H9 (cell line): ENCODE data around the gene PRR36. TPM values are rescaled to one million over a fixed set of nuclear protein-coding genes. Genes with fewer than 3 reads are reported as not detected.

ENCODE experiments used
- DNase-seq: peaks from one replicate; pipeline ENCODE4 v3.0.0-alpha.2; 2017
- H2AFZ ChIP-seq: one replicate; pipeline ENCODE4 v1.6.1; 2013; ENCODE audit warnings: mild to moderate bottlenecking, low read length, control low read depth, moderate library complexity
- H2AK5ac ChIP-seq: 2 replicates; pipeline ENCODE4 v1.6.1; 2013; ENCODE audit warnings: low read length, control low read depth, mixed read lengths; ENCODE audit not compliant: insufficient read length
- H2BK120ac ChIP-seq: one replicate; pipeline ENCODE4 v1.6.1; 2013; ENCODE audit warnings: low read depth, mild to moderate bottlenecking, low read length, control low read depth, inconsistent platforms; ENCODE audit not compliant: poor library complexity, severe bottlenecking
- H2BK12ac ChIP-seq: 2 replicates; pipeline ENCODE4 v1.6.1; 2013; ENCODE audit warnings: low read length, control low read depth, mixed read lengths, low read depth; ENCODE audit not compliant: insufficient read length
- H2BK15ac ChIP-seq: 2 replicates; pipeline ENCODE4 v1.6.1; 2013; ENCODE audit warnings: low read depth, low read length, control low read depth
- H2BK20ac ChIP-seq: one replicate; pipeline ENCODE4 v1.6.1; 2013; ENCODE audit warnings: low read depth, mild to moderate bottlenecking, low read length, control low read depth, inconsistent platforms; ENCODE audit not compliant: poor library complexity, severe bottlenecking
- H2BK5ac ChIP-seq: 2 replicates; pipeline ENCODE4 v1.6.1; 2013; ENCODE audit warnings: low read length, control low read depth, mixed read lengths; ENCODE audit not compliant: insufficient read length
- H3K14ac ChIP-seq: 2 replicates; pipeline ENCODE4 v1.6.1; 2013; ENCODE audit warnings: low read length, control low read depth; ENCODE audit not compliant: insufficient read depth
- H3K18ac ChIP-seq: 2 replicates; pipeline ENCODE4 v1.6.1; 2013; ENCODE audit warnings: low read depth, mild to moderate bottlenecking, mixed read lengths, low read length, control low read depth; ENCODE audit not compliant: insufficient read length
- H3K23ac ChIP-seq: 2 replicates; pipeline ENCODE4 v1.6.1; 2013; ENCODE audit warnings: low read length, control low read depth, mixed read lengths, low read depth; ENCODE audit not compliant: insufficient read length
- H3K23me2 ChIP-seq: 2 replicates; pipeline ENCODE4 v1.6.1; 2013; ENCODE audit warnings: low read depth, mild to moderate bottlenecking, mixed read lengths, low read length, control low read depth; ENCODE audit not compliant: insufficient read length, poor library complexity, severe bottlenecking
- H3K27ac ChIP-seq: 2 replicates; pipeline ENCODE4 v1.5.1; 2013; ENCODE audit warnings: low read length, control low read depth, mixed read lengths, low read depth; ENCODE audit not compliant: insufficient read length
- H3K27me3 ChIP-seq: 2 replicates; pipeline ENCODE4 v1.6.1; 2013; ENCODE audit warnings: low read length, control low read depth, inconsistent platforms; ENCODE audit not compliant: insufficient read depth
- H3K4ac ChIP-seq: 2 replicates; pipeline ENCODE4 v1.6.1; 2013; ENCODE audit warnings: low read depth, mild to moderate bottlenecking, control low read depth, inconsistent platforms, low read length, moderate library complexity
- H3K4me1 ChIP-seq: 2 replicates; pipeline ENCODE4 v1.6.1; 2013; ENCODE audit warnings: low read length, control low read depth, inconsistent platforms; ENCODE audit not compliant: insufficient read depth
- H3K4me2 ChIP-seq: 2 replicates; pipeline ENCODE4 v1.6.1; 2013; ENCODE audit warnings: low read length, control low read depth, mixed read lengths; ENCODE audit not compliant: insufficient read length, insufficient read depth
- H3K56ac ChIP-seq: 2 replicates; pipeline ENCODE4 v1.6.1; 2013; ENCODE audit warnings: low read depth, mild to moderate bottlenecking, mixed read lengths, low read length, control low read depth; ENCODE audit not compliant: insufficient read length
- H3K79me1 ChIP-seq: 2 replicates; pipeline ENCODE4 v1.6.1; 2013; ENCODE audit warnings: low read depth, mild to moderate bottlenecking, moderate library complexity, low read length, control low read depth, inconsistent platforms; ENCODE audit not compliant: insufficient read depth, poor library complexity, severe bottlenecking
- H3K79me2 ChIP-seq: 2 replicates; pipeline ENCODE4 v1.6.1; 2013; ENCODE audit warnings: low read length, control low read depth, inconsistent platforms; ENCODE audit not compliant: insufficient read depth
- H3K9ac ChIP-seq: 2 replicates; pipeline ENCODE4 v1.6.1; 2013; ENCODE audit warnings: low read length, control low read depth, mixed read lengths; ENCODE audit not compliant: insufficient read length; ENCODE audit errors: extremely low read depth
- H3K9me3 ChIP-seq: one replicate; pipeline ENCODE4 v1.6.1; 2013; ENCODE audit warnings: low read depth, low read length, inconsistent platforms; ENCODE audit not compliant: control insufficient read depth
- H3T11ph ChIP-seq: one replicate; pipeline ENCODE4 v1.6.1; 2013; ENCODE audit warnings: mild to moderate bottlenecking, low read length, control low read depth, inconsistent platforms
- H4K20me1 ChIP-seq: one replicate; pipeline ENCODE4 v1.6.1; 2013; ENCODE audit not compliant: control insufficient read depth, insufficient read length, insufficient read depth
- H4K5ac ChIP-seq: 2 replicates; pipeline ENCODE4 v1.6.1; 2013; ENCODE audit warnings: low read depth, mild to moderate bottlenecking, mixed read lengths, low read length, control low read depth; ENCODE audit not compliant: insufficient read length
- H4K8ac ChIP-seq: replicated peaks from 2 replicates; pipeline ENCODE4 v1.6.1; 2013; ENCODE audit warnings: low read length, control low read depth, mixed read lengths, low read depth; ENCODE audit not compliant: insufficient read length
- H4K91ac ChIP-seq: 2 replicates; pipeline ENCODE4 v1.6.1; 2013; ENCODE audit warnings: low read depth, mild to moderate bottlenecking, moderate library complexity, mixed read lengths, low read length, control low read depth; ENCODE audit not compliant: insufficient read length
- H3K27ac Mint-ChIP-seq, 3 experiments: 2 replicates in 2 of 3; 3 replicates in 1 of 3; pipeline ENCODE4 v1.8.0; 2020 to 2021; ENCODE audit warnings: mixed read lengths in 3 of 3, mild to moderate bottlenecking in 1 of 3, moderate library complexity in 1 of 3
- H3K27me3 Mint-ChIP-seq: 2 replicates; pipeline ENCODE4 v1.8.0; 2021; ENCODE audit warnings: low read depth, mild to moderate bottlenecking, moderate library complexity, mixed read lengths
- H3K36me3 Mint-ChIP-seq, 3 experiments: 2 replicates in 2 of 3; 3 replicates in 1 of 3; pipeline ENCODE4 v1.8.0; 2020 to 2021; ENCODE audit warnings: low read depth in 3 of 3, mixed read lengths in 3 of 3; ENCODE audit not compliant: insufficient read depth in 1 of 3
- H3K4me1 Mint-ChIP-seq, 2 experiments: 2 replicates each; pipeline ENCODE4 v1.8.0; 2020; ENCODE audit warnings: mixed read lengths in 2 of 2
- H3K4me3 Mint-ChIP-seq, 2 experiments: 2 replicates in 1 of 2; 3 replicates in 1 of 2; pipeline ENCODE4 v1.8.0; 2020 to 2021; ENCODE audit warnings: mild to moderate bottlenecking in 2 of 2, mixed read lengths in 2 of 2, moderate library complexity in 1 of 2
- H3K9me3 Mint-ChIP-seq, 2 experiments: 2 replicates in 1 of 2; 3 replicates in 1 of 2; pipeline ENCODE4 v1.8.0; 2020; ENCODE audit warnings: mild to moderate bottlenecking in 2 of 2, mixed read lengths in 2 of 2, moderate library complexity in 1 of 2
- CTCF ChIP-seq: fragments of 200-600 bp; sonication (generic); conservative IDR thresholded peaks from 3 replicates; pipeline ENCODE4 v1.8.0; 2021; ENCODE audit warnings: antibody characterized with exemption, mild to moderate bottlenecking
- WGBS: extraction: QIAGEN DNeasy Blood & Tissue Kit; methylation state at CpG from one replicate; pipeline ENCODE4 v1.1.7; 2013; ENCODE audit warnings: missing lambda C conversion rate, low lambda C conversion rate, mixed read lengths; ENCODE audit not compliant: insufficient read length; ENCODE audit errors: extremely low coverage; 5-methylcytosine and 5-hydroxymethylcytosine counted together
- total RNA-seq: library from RNA; stranded (reverse); gene quantifications from 2 replicates; pipeline ENCODE4 v1.2.1, GENCODE V29; 2021

PRR36 gene
- total RNA-seq, 1 experiment from 2014 or later: 20.4 TPM

- Histone ChIP-seq H2BK12ac (no peak overlapping the region), H3K23me2 (no peaks in the 10 kb centered on the region), H3K4ac (no peak overlapping the region), H2BK20ac (no peak overlapping the region), H3T11ph (no peak overlapping the region), H3K4me1 (no peaks in the 10 kb centered on the region), H2BK120ac (no peak overlapping the region), H3K9me3 (no peaks in the 10 kb centered on the region), H3K79me1 (no peaks in the 10 kb centered on the region), H3K9ac (no peak overlapping the region), H2BK5ac (no peak overlapping the region), H4K91ac (no peak overlapping the region), H3K27me3 (no peaks in the 10 kb centered on the region), H2AFZ (no peak overlapping the region), H3K56ac (no peak overlapping the region), H3K14ac (no peak overlapping the region), H3K23ac (no peak overlapping the region), H2AK5ac (no peak overlapping the region), H3K4me2 (no peak overlapping the region), H3K27ac (no peak overlapping the region), H3K18ac (no peak overlapping the region), H2BK15ac (no peak overlapping the region), H3K79me2 (no peaks in the 10 kb centered on the region), H4K8ac (no peak overlapping the region), H4K20me1 (no peaks in the 10 kb centered on the region), H4K5ac (no peak overlapping the region)
- no CpG with 5 or more reads among the region's 18 CpGs for WGBS
- TF ChIP-seq CTCF: no peak
- DNase-seq: no peak
- Mint-ChIP-seq H3K4me1 (peaks cover 2 to 4% of the 10 kb centered on the region in 2 experiments; a peak in 1 of 4 replicates), H3K27ac (no peak overlapping the region), H3K27me3 (peaks cover 6% of the 10 kb centered on the region), H3K9me3 (peaks cover 5 to 10% of the 10 kb centered on the region in 2 experiments; a peak in 3 of 5 replicates), H3K36me3 (no peaks in the 10 kb centered on the region), H3K4me3 (no peak overlapping the region; a peak in 1 of 5 replicates)
Measured at GRCh38 chr19:7879111-7879807, 5.1 kb upstream of the PRR36 start.
